Stimulated activated naive CD8-positive, alpha-beta T cell treated with anti-CD3 and anti-CD28 coated beads, Interleukin-15, Interleukin-2, amounts not matched to agents 100 ng/mL and 50 ng/mL, for 24 hours (primary cell): ENCODE results near the gene SLC6A6.

ENCODE experiments used
- H3K27ac Mint-ChIP-seq: one replicate; pipeline ENCODE4 v1.8.0; 2021; ENCODE audit warnings: mild to moderate bottlenecking, mixed read lengths
- H3K27me3 Mint-ChIP-seq: one replicate; pipeline ENCODE4 v1.8.0; 2021; ENCODE audit warnings: mixed read lengths
- H3K36me3 Mint-ChIP-seq: one replicate; pipeline ENCODE4 v1.8.0; 2021; ENCODE audit warnings: low read depth, mixed read lengths
- H3K4me1 Mint-ChIP-seq: one replicate; pipeline ENCODE4 v1.8.0; 2021; ENCODE audit warnings: low read depth, mixed read lengths
- H3K4me3 Mint-ChIP-seq: one replicate; pipeline ENCODE4 v1.8.0; 2021; ENCODE audit warnings: mild to moderate bottlenecking, mixed read lengths
- H3K9me3 Mint-ChIP-seq: one replicate; pipeline ENCODE4 v1.8.0; 2021; ENCODE audit warnings: mixed read lengths

The SLC6A6 gene

DNA sequence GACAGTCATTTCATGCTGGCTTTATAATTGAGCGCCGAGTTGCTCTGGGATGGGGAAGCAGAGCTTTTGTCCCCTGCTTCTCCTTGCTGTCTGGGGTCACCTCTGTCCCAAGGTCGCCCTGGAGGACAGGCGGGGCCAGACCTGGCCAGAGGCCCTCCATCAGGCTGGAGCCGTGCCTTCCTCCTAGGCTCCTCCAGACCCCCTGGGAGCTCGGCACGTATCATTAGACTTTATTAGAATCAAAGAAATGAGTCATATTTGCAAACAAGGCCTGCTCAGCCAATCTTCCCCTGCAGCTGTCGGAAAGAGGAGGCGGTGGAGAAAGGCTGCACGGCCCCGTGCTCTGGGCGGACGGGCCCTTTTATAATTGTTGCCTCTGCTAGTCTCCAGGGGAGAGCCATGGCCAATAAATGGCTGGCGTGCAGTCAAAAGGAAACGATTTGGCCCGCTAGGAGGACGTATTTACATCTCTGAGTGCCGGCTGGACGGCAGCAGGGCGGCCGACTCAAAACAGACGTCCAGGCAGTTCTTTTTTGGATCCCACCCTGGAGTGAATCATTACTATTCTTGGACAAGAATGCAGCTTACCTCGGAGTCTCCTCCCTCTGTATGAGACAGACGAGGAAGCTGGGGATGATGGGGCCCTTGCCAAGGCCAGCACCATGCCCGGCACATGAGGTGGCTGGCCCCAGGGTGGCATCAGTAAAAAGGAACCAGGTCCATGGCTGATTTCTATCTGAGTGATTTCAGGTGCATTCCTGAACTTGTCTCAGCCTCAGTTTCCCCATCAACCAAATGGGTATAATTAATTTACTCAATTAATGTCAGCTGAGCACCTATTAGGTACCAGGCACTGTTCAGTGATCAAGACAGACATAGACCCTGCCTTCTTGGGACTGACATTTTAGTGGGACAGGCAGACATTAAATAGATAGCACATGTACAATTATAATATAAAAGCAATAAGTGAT is 50.6 kb downstream of the SLC6A6 start:
- Mint-ChIP-seq H3K27ac (no peak overlapping the region), H3K4me3 (no peak overlapping the region), H3K36me3 (peaks cover 61% of the 10 kb centered on the region), H3K9me3 (no peaks in the 10 kb centered on the region), H3K4me1 (peaks cover 3% of the 10 kb centered on the region), H3K27me3 (no peaks in the 10 kb centered on the region)

- H3K36me3 Mint-ChIP-seq: peaks cover 62% of the 10 kb centered on the region
- no peak overlapping the region for H3K27ac Mint-ChIP-seq
- H3K4me3 Mint-ChIP-seq: no peak overlapping the region
- H3K9me3 Mint-ChIP-seq: no peaks in the 10 kb centered on the region
- H3K27me3 Mint-ChIP-seq: no peaks in the 10 kb centered on the region
- H3K4me1 Mint-ChIP-seq: peaks cover 14% of the 10 kb centered on the region
Measured at GRCh38 chr3:14453876-14454638, 51.7 kb downstream of the SLC6A6 start.

GRCh38 chr3:14454639-14455310 is 52.4 kb downstream of the SLC6A6 start:
- Mint-ChIP-seq H3K9me3 (no peaks in the 10 kb centered on the region), H3K27ac (peak overlapping the region; percentile 19), H3K36me3 (peaks cover 64% of the 10 kb centered on the region), H3K4me1 (peaks cover 16% of the 10 kb centered on the region), H3K27me3 (no peaks in the 10 kb centered on the region), H3K4me3 (no peak overlapping the region)

DNA sequence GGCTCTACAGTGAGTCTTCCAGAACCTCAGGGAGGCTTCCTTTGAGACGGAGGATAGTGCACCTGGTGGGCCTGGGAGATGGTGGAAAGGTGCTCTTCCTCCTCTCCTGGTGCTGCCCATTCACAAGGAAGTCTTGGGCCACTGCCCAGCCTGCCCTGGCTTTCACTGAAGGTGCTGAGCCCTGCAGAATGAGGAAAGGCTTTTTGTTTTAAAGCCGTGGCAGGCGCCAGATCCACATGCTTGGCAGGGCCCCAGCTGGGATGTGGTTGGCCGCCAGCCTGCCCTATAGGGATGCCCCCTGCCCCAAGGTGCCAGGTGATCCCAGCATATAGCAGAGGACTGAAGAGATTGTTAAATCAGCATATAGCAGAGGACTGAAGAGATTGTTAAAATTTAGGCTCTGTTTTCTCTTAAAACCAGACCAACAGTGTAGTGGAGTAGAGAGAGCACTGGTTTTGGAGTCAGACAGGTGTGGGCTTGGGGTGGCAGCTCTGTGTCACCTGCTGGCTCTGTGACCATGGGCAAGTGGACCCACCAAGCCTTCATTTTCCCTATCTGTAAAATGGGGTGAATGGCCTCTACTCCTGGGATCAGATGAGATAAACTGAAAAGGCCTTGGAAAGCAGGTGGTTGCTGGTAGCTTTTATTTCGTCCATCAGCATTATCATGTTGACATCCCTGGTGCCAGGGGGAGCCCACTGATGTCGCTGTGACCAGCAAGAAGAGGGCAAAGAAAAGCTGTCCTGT is 53.3 kb downstream of the SLC6A6 start:
- Mint-ChIP-seq H3K27me3 (no peaks in the 10 kb centered on the region), H3K4me1 (peaks cover 18% of the 10 kb centered on the region), H3K4me3 (no peak overlapping the region), H3K27ac (no peak overlapping the region), H3K9me3 (no peaks in the 10 kb centered on the region), H3K36me3 (peaks cover 64% of the 10 kb centered on the region)

- Mint-ChIP-seq H3K36me3 (peaks cover 56% of the 10 kb centered on the region), H3K4me3 (no peak overlapping the region), H3K9me3 (no peaks in the 10 kb centered on the region), H3K4me1 (peaks cover 25% of the 10 kb centered on the region), H3K27ac (no peak overlapping the region), H3K27me3 (no peaks in the 10 kb centered on the region)
Measured at GRCh38 chr3:14456794-14457193, 54.4 kb downstream of the SLC6A6 start.

- Mint-ChIP-seq H3K36me3 (peaks cover 62% of the 10 kb centered on the region), H3K9me3 (no peaks in the 10 kb centered on the region), H3K27ac (no peak overlapping the region), H3K4me1 (peaks cover 32% of the 10 kb centered on the region), H3K4me3 (no peak overlapping the region), H3K27me3 (no peaks in the 10 kb centered on the region)
Measured at GRCh38 chr3:14457481-14457880, 55.1 kb downstream of the SLC6A6 start.

DNA sequence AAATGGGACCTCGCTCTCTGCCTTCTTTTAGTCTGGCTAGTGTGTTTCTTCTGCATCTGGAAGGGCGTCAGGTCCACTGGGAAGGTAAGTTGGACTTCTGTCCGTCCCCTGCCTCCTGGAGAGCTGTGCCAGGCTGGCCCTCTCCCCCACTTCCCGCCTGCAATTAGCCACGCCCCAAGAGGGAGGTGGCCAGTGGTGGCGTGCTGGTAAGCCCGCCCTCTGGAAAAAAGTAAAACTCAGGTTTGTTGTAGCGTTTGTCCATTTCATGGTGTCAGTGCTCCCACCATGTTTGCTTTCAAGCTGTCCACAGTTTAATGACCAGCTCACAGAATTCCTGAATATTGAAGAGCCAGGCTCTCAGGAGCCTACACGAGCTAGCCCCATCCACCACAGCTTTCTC is 55.6 kb downstream of the SLC6A6 start:
- Mint-ChIP-seq H3K9me3 (no peaks in the 10 kb centered on the region), H3K27ac (peak overlapping the region; percentile 81), H3K4me3 (no peak overlapping the region), H3K27me3 (no peaks in the 10 kb centered on the region), H3K4me1 (peaks cover 37% of the 10 kb centered on the region), H3K36me3 (peaks cover 67% of the 10 kb centered on the region)

DNA sequence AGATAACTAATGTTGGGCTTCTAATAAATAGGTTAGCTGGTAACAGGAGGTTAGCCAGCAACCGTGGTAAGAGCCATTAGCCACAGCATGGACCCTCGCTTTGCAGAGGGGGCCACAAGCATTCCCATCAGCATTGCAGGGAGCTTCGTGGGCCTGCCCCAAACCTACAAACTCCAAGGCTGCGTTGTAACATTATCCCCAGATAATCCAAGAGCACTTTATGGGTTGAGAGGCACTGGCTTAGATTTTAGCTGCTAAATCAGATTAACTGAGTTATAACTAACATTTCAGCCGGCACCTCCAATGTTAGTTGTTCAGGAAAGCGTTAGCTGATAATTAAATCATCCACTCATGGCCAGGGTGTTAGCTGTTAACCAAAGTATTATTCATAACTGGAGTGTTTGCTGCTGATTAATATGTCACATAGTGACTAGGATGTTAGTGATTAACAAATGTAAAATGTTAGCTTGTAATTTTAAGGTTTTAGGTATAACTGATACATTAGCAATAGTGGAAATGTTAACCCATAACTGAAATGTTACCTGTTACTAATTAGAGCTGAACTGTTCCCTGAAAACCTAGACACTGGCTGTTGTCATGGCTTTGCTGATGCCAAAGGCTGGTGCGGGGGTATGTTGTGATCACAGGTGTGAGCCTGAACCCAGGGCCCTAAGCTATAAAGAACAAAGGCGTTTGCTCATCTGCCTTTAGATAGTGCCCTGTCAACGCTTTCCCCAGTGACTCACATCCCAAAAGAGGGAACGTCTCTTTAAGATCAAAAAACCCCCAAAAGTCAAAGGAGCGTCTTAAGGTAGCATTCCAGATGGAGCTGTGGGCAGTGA is 56.2 kb downstream of the SLC6A6 start:
- H3K27ac Mint-ChIP-seq: peak overlapping the region; percentile 81
- peaks cover 69% of the 10 kb centered on the region for H3K36me3 Mint-ChIP-seq
- no peaks in the 10 kb centered on the region for H3K9me3 Mint-ChIP-seq
- H3K27me3 Mint-ChIP-seq: no peaks in the 10 kb centered on the region
- peaks cover 39% of the 10 kb centered on the region for H3K4me1 Mint-ChIP-seq
- H3K4me3 Mint-ChIP-seq: no peak overlapping the region

GRCh38 chr3:14459384-14459783 is 57.0 kb downstream of the SLC6A6 start:
- no peaks in the 10 kb centered on the region for H3K9me3 Mint-ChIP-seq
- H3K4me3 Mint-ChIP-seq: no peak overlapping the region
- H3K36me3 Mint-ChIP-seq: peaks cover 63% of the 10 kb centered on the region
- H3K27me3 Mint-ChIP-seq: no peaks in the 10 kb centered on the region
- peak overlapping the region; percentile 81 for H3K27ac Mint-ChIP-seq
- peaks cover 39% of the 10 kb centered on the region for H3K4me1 Mint-ChIP-seq

GRCh38 chr3:14459787-14460186 is 57.4 kb downstream of the SLC6A6 start:
- H3K9me3 Mint-ChIP-seq: no peaks in the 10 kb centered on the region
- no peaks in the 10 kb centered on the region for H3K27me3 Mint-ChIP-seq
- peaks cover 39% of the 10 kb centered on the region for H3K4me1 Mint-ChIP-seq
- no peak overlapping the region for H3K4me3 Mint-ChIP-seq
- H3K27ac Mint-ChIP-seq: no peak overlapping the region
- H3K36me3 Mint-ChIP-seq: peaks cover 59% of the 10 kb centered on the region

- peaks cover 39% of the 10 kb centered on the region for H3K4me1 Mint-ChIP-seq
- H3K9me3 Mint-ChIP-seq: no peaks in the 10 kb centered on the region
- H3K36me3 Mint-ChIP-seq: peaks cover 56% of the 10 kb centered on the region
- H3K27me3 Mint-ChIP-seq: no peaks in the 10 kb centered on the region
- H3K4me3 Mint-ChIP-seq: no peak overlapping the region
- no peak overlapping the region for H3K27ac Mint-ChIP-seq
Measured at GRCh38 chr3:14460342-14461005, 58.1 kb downstream of the SLC6A6 start.

GRCh38 chr3:14461006-14461747 is 58.8 kb downstream of the SLC6A6 start:
- Mint-ChIP-seq H3K9me3 (no peaks in the 10 kb centered on the region), H3K27me3 (no peaks in the 10 kb centered on the region), H3K4me1 (peaks cover 39% of the 10 kb centered on the region), H3K27ac (no peak overlapping the region), H3K4me3 (no peak overlapping the region), H3K36me3 (peaks cover 60% of the 10 kb centered on the region)
